Stimulated activated CD4-positive, alpha-beta T cell treated with anti-CD3 and anti-CD28 coated beads, Interleukin-15, amount 100 ng/mL, for 1 hour (primary cell): Measurements from ENCODE around the gene CAPN8.
A peak's percentile ranks its signal among the peaks of the same experiment; 100 is the strongest.

Experiments used
- DNase-seq, 2 donors: peaks; one replicate each; pipeline ENCODE4 v3.0.0-alpha.2; 2020; ENCODE audit warnings: low read depth in 1 of 2, low spot score in 1 of 2

The CAPN8 gene

DNA sequence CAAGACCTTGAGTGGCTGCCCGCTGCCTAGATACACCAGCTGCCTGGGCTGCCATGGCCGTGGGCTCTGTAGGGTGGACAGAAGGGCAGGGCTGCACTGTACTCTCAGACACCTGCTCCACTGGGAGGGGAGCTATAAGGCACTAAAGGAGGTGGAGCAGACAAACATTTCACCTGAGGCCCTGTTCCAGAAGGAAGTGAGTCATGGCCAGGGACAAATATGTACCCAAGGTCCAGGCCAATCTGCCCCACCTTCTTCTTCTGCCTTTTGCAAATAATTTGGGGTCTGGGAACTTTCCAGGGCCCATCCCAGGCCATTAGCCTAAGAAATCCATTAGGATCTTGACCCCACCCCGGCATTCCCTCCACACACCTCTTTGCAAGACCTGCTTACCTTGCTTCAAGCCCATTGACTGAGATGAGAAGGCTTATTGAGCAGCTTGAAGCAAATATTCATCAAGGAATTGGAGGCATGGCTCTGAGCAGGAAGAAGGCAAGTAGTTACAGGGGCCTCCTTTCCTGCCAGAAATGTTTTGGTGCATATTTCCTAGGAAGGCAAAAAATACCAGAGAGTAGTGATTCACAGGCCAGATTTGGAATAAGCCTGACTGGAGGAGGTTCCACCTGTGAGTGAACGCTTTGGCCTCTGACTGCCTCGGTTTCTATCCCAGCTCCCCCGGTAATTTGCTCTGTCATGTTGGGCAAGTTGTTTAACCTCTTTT lies at the start of gene CAPN8:
TSS of gene CAPN8 (minus strand) at position 110 of the 721 bp plus-strand sequence. CDS start at position 55, 55 bp downstream.
- no peak for DNase-seq

DNA sequence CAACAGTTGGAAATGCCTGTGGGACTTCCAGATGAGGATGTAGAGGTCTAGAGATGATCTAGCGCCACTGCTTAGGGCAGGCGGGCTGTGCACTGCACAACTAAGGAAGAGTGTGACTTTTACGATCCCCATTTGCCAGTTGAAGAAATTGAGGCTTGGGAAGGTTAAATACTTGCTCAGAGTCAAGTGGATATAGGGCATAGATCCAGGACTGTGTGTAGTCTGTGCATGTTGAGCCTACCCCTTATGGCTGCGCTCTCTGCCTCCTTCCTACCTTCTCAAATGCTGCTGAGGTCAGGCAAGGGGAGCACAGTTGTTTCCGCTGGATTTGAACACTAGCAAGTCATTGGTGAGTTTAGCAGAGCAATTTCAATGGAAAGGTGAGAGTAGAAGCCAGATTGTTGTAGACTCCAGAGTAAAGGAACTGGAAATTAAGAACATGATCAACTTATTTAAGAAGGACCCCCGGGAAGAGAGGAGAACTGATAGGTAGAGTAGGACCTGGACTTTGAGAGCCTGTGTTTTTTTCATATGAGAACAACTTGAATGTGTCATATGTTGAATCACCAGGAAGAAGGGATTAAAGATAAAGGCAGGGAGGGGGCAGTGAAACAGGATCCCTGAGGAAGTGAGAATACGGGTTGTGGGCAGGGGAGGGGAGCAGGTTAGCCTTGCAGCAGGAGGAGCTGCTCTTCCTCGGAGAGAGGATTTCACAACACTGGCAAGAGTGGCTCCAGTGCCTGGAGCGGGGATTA lies 49.5 kb upstream of the CAPN8 start:
- no peak for DNase-seq

DNA sequence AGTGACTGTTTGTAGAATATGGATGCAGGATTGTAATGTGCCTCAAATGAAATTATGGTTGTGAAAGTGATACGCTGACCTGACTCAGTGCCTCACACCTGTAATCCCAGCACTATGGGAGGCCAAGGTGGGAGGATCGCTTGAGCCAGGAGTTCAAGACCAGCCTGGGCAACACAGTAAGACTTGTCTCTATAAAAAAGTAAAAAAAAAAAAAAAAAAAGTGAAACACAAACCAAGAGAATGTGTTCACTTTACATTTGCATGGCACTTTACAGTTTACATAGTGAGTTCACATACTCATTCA lies 48.9 kb upstream of the CAPN8 start:
- no peak for DNase-seq

DNA sequence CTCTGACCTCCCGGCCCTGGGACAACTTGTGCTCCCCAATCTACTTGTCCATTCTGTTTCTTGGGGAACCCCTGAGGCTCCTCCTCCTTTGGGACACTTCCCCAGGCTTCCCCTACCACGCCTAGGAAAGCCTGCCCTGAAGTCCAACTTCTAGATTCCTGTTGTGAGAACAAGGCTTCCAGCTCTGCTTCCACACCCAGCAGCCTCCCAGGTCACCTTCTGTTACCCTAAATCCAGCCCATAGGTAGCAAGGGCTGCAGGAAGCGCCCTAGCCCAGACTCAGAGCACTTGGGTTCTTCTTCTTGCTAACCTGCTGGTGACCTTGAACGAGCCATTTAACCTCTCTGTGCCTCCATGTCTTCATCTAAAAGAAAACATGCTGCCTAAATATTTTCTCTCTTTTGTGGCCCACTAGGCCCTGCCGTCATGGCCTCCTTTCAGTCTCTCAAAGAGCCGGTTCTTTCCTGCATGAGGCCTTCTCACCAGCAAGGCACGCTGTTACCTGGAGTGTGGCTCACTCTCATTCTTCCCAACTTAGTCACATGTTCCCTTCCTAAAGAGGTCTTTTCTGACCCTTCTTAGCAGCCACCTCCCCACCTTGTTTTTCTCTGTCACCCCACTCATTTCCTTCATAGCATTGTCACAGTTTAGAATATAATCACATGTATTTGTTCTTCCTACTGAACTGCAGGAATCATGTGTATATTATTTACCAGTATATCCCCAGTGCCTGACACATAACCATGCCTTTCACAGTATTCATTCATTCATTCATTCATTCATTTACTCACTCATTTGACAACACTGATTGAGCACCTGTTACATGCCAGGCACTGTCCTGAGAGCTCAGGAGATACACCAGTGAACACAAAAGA lies 48.3 kb upstream of the CAPN8 start:
- DNase-seq: no peak

DNA sequence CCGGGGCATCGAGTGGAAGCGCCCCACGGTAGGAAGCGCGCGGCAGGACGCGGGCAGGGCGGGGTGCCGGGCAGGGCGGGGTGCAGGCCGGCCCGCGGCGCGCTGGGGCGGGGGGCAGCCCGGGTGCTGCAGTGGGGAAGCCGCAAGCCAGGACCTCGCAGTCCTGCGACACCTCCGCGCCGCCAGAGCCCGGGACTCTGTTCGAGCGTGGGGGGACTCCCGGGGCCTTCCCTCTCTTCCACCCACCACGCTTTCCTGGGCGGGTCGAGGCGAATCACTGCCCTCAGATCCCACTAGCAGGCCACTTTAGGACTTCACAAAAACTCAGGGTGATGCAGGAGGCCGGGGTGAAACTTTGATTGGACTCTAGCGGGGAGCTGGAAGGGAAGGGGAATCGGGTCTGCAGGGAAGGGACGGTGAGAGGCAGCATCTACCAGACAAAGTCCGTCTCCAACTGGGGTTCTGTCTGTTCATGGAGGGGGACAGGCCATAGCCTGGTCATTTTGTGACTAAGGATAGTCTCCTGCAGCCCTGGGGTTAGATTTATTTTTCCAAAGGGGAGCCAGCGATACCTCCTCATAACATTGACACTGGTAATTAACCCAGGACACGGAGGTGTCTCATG lies 47.5 kb upstream of the CAPN8 start:
- peak in 1 of 2 donors; percentile 40 for DNase-seq

DNA sequence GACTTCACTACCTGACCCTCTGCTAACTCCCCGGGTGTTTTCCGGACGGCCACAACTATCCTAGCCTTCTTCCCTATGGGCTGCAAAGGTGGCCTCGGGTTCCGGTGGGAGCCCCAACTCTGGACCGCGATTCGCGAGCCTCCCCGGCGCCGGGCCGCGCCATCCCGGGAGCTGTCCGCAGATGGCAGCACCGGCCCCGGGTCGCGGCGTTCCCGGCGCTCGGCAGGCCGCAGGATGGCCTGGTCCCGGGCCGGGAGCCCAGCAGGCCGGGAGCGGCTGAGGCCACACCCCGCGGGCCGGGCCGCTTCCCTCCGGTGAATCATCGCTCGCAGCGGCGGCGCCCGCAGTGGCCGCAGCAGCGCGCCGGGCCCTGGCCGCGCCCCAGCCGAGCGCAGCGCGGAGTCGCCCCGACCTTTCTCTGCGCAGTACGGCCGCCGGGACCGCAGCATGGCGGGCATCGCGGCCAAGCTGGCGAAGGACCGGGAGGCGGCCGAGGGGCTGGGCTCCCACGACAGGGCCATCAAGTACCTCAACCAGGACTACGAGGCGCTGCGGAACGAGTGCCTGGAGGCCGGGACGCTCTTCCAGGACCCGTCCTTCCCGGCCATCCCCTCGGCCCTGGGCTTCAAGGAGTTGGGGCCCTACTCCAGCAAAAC lies 46.8 kb upstream of the CAPN8 start, which contains the start of gene CAPN2:
TSS of gene CAPN2 (plus strand) at position 346 of the 656 bp plus-strand sequence. CDS start at position 448, 102 bp downstream.
- DNase-seq: peak; percentile 37 to 45

DNA sequence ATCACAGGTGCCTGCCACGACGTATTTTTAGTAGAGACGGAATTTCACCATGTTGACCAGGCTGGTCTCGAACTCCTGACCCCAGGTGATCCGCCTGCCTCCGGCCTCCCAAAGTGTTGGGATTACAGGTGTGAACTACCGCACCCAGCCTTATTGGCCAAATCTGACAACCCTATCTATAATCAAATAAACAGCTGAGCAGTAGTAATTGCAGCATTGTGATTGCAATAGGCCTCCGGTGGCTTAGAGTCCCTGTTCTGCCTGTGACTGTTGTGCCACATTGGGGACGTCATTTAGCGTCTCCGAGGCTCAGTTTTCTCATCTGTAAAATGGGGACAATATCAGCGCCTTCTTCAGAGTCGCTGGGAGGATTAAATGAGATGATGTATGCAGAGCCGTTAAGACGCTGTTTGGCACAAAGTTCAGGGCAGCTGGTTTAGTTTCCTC lies 46.3 kb upstream of the CAPN8 start:
- no peak for DNase-seq

DNA sequence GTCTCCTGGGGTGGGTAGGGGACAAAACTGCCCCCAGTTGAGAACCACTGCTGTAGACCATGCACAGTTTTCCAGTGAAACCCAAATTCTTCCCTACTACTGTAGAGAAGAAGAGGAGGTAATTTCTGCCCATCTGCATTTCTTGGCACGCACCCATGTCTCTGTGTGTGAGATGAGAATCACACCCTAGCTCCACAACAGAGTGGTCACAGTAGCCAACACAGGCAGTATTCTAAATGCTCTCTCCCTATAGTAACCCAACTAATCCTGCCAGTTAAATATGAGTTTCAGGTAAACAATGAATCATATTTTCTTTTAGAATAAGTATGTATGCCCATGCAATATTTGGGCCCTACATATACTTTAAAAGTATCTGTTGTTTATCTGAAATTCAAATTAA lies 45.7 kb upstream of the CAPN8 start:
- no peak for DNase-seq

DNA sequence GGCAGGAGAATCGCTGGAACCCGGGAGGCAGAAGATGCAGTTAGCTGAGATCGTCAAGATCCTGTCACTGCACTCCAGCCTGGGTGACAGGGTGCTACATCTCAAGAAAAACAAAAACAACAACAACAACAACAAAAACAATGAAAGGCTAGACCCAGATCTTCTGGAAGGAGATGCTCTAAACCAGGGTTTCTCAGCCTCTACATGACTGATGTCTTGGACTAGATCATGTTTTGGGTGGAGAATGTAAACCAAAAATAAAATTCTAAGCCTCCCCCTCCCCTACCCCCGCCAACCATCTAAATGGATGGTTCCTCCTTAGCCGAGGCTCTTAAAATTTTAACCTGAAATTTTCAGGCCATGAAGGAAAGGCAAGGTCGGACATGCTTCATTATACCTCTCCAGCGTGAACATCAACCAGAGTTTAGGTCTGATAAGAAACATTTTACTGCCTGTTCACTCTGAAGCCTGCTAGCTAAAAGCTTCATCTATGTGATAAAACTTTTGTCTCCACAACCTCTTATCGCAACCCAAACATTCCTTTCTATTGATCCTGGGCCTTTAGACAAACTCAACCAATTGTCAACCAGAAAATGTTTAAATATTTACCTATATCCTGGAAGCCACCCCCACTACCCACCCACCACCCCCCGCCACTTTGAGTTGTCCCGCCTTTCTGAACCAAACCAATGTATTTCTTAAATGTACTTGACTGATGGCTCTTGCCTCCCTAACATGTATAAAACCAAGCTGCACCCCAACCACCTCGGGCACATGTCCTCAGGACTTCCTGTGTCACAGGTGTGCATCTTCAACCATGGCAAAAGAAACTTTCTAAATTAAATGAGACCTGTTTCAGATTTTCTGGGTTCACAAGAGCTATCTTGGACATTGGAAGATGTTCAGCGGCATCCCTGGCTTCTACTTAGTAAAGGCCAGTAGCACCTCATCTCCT lies 45.0 kb upstream of the CAPN8 start:
- DNase-seq: no peak

DNA sequence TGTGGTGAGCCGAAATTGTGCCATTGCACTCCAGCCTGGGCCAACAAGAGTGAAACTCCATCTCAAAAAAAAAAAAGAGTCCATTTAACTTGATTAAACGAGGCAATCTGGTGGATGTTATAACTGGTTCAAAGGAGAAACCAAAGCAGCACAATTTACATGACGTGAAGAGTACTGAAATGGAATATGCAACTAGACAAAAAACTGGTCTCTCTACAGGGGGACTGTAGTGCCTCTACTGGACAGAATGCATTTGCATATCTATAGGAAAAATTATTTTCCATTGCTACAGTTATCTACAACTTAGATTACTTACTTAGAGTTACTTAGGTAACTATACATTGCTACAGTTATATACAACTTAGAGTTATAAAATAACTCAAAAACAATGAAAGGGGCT lies 44.1 kb upstream of the CAPN8 start:
- DNase-seq: no peak

DNA sequence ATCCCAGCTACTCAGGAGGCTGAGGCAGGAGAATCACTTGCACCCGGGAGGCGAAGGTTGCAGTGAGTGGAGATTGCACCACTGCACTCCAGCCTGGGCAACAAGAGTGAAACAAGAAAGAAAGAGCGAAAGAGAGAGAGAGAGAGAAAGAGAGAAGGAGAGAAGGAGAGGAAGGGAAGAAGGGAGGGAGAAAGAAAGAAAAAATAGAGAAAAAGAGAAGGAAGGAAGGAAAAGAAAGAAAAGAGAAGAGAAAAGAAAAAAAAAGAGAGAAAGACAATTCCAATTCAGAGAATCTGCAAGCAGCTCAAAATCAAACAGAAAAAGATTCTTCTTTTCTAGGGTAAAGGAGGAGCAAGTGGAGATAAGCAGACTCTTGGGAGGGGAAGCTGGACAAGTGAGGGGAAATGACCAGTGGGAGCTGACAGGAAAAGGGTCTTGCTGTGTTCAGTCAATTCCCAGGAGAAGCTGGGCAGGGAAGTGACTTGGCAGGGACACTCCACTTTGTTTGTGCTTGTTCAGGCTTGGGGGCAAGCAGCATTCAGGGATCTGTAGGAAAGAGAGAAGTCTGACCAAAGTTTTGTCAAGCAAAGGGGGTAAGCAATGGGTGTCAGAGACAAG lies 43.3 kb upstream of the CAPN8 start:
- DNase-seq: no peak

DNA sequence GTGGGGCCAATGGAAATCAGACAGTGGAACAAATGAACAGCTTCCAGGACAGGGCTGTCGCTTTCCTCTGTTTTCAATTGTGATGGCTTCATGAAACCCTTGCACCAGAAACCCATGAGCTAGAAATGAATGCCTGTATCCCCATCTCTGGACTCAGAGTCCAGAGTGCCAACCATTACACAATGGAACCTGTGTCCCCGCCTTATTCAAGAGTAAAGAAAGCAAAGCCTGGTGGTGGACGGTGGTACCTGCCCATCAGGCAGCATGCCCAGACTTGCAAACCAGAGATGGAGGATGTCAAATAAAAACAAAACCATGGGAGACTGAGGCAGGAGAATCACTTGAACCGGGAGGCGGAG lies 42.5 kb upstream of the CAPN8 start:
- no peak for DNase-seq

DNA sequence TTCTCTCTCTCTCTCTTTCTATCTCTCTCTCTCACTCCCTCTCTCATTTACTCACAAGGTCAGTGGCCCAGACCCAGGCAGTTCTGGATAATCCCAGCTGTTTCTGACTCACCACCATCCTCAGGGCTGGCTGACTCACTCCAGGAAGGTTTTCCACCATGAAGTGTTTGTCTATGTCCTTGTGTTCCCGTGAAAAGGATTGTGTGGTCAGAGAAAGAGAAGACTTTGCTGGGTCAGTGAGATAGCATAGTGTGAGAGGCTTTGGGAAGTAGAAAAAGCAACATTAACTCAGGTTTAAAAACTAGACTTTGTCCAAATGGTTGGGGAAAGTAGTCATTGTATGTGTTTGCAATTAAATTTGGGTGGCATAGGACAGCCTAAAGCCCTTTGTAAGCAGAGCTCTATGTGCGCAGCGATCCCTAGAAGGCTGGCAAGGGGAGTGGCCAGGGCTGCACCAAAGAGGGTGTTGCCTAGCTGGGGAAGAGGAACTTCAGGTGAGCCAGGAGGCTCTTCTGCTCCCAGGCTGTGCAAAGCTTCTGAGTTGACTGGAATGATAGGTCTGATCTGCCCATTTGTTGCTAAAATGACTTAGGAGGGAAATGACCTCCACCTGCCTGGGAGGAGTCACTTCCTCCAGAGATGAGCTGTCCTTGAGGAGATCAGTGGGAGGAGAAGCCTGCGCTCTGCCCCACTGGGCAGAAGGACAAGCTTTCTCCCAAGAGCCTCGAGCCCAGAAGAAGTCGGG lies 41.9 kb upstream of the CAPN8 start:
- DNase-seq: no peak

DNA sequence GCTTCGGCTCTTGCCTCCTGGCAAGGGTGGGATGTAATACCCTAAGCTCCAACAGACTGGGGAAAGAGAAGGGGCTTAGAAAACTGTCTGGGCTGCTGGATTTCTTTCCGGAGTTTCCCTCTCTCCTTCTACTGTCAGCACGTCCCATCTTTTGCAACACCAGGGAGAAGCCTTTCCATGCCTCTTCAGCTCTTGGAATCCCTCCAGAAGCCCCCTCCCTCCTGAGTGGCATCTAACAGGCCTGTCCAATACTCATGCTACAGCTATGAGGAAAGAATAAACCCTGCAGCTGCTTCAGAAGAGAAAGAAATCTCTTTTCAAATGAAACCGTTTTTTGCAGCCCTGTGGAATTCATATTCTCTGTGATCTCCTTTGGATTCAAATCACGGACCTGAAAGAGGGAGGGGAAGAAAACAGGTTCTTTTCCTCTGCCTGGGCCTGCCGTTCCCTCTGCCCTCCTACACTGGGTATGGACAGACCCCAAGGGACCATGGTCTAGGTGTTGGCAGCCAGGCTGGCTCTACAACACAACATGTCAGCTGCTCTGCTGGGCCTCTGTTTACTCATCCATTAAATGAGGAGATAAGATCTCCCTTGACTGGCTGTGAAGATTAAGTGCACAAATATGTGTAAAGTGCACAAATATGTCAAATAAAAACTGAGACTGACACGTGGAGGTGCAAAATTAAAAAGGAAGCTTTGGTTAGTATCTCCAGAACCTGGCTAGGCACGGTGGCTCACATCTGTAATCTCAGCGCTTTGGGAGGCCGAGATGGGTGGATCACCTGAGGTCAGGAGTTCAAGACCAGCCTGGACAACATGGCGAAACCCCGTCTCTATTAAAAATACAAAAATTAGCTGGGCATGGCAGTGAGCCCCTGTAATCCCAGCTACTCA lies 40.8 kb upstream of the CAPN8 start:
- no peak for DNase-seq

DNA sequence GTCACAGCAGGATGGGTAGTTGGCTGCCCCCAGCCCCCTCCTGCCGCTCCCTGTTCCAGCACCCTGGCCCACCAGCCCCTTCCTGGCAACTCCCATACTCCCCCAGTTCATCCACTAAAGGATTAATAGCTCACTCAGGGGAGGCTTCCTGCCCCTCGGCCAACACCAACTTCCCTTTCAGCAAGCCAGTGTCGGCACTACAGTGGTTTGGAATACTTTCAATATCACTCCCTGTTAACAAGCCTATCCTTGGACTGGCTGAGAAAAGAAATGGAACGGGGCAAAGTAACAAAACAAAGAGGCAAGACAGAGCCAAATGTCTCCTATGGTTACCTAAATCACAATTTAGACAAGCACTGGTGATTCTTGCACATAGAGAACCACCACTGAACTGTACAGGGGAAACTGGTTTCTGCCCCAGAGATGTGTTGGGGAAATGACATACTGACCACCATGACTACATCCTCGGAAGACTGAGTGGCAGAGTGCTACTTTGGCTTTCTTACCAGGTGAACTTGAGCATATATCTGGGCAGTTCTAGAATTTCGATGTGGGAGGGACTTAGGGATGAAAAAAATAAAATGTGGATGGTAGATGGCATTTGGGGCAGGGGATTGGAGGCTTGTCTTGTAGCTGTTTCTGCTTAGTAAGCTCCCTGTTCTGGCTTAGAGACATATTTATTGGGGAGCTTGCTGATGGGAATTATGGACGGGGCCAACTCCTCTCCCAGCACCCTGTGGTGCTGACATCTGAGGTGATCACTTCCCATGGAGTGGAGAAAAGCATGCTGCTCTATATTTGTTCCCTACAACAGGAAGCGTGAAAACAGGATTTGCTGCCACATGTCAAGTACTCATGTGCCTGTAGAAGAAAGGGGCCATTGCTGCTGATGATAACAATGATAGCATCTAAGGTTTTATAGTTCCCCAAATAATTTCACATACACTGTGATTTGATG lies 39.7 kb upstream of the CAPN8 start:
- DNase-seq: no peak

DNA sequence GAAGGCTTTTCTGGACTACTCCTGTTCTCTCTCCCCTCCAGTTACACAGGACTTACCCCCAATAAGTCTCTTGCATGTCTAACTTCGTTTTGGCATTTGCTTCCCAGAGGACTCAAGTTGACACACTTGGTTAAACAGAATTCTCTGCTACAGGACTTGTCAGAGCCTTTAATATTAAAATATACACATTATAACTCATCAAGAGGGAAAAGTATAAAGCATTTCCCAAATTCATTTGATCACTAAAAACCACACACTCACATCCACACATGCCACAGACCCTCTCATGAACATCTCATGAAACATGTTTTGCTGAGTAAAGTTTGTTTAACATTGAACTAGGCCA lies 38.1 kb upstream of the CAPN8 start:
- no peak for DNase-seq
